Glomerular endothelial cell (primary cell): ENCODE results near the gene HSDL2. TPM values are rescaled to one million over a fixed set of nuclear protein-coding genes. Genes with fewer than 3 reads are reported as not detected.
"Not testable (repeated sequence)": the region's sequence is repeated elsewhere in the genome, so short reads cannot be mapped to it uniquely, and the experiment has no call there.

Experiments
- DNase-seq: peaks from one replicate; pipeline ENCODE4 v3.0.0-alpha.2; 2011; ENCODE audit warnings: low read depth, low spot score; ENCODE audit errors: extremely low read depth
- total RNA-seq: library from RNA; depleted of rRNA; stranded (reverse); fragments of >200 nt; gene quantifications from 2 replicates; pipeline ENCODE4 v1.2.3, GENCODE V29; 2015

The HSDL2 gene
- total RNA-seq, 1 donor from 2014 or later, result 21.3 TPM

DNA sequence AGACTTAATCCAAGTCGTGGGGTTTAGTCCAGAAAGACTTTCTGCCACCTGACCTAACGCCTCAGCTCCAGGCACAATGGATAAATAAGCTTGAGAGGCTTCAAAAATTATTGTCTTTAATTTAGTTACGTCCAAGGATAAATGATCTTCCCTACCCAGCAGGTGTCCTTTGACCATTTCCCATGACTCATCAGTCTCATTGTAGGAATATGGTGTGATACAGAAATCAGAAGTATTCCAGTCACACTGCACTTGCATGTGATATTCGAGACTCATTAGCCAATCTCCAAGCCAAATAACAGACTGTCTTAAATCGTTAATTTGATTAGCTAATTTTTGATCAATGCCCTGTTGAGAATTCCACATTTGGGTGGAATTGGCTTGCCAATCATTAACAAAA, 13.2 kb downstream of the HSDL2 start:
- not testable (repeated sequence) for DNase-seq

DNA sequence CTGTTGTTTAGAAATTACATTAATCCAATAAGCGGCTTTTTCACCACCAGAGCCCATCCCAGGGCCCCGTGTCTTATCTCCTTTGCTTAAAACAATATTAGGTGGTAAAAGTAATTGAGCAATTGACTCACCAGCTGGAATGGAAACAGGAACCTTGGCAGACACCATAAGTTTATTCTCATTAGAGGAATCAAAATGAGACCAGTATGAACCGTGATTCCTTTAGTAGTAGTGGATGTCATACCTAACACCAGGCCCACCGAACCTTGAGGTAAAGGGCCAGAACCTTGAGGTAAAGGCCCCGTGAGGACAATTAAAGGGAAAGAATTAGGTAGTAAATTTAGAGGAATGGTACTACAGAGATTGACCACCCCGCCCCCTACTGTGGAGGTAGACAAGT, 16.5 kb downstream of the HSDL2 start:
- DNase-seq, result no peak

DNA sequence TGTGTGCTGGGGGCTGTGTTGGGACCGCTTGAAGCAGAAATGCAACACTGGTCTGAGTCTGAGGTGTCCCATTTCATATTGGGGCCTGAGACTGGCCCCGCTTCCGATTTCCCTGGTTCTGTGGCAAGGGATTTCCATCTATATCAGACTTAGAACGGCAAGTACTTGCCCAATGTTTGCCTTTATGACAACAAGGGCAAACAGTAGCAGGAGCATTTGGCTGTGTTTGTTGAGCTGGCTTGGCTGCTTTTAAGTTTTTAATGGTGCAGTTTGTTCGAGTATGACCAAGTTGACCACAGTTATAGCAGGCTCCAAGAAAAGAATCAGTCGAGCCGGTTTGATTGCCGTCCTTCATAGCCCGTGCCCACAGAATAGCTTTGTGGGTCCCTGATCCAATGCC, 17.0 kb downstream of the HSDL2 start:
- no peak for DNase-seq

DNA sequence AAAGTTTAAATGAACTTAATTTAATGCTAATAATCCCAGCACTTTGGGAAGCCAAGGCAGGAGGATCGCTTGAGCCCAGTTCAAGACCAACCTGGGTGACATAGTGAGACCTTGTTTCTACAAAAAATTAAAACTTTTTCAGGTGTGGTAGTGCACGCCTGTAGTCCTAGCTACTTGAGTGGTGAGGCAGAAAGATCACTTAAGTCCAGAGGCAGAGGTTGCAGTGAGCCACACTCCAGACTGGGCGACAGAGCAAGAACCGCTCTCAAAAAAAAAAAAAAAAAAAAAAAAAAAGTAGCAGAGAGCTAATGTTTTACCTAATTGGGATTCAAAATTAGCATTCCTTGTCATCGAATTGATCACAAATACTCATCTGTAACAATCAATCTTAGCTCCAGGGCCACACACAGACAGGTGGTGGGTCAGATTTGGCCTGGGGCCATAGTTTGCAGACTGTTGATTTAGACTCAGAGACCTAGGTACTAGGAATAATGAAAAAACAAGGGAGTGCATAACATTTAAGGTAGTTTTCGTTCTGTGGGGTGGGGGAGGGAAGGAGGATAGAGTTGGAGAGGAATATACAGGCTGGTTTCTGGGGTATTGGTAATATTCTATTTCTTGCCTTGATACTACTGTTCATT, 21.4 kb downstream of the HSDL2 start:
- no peak for DNase-seq

DNA sequence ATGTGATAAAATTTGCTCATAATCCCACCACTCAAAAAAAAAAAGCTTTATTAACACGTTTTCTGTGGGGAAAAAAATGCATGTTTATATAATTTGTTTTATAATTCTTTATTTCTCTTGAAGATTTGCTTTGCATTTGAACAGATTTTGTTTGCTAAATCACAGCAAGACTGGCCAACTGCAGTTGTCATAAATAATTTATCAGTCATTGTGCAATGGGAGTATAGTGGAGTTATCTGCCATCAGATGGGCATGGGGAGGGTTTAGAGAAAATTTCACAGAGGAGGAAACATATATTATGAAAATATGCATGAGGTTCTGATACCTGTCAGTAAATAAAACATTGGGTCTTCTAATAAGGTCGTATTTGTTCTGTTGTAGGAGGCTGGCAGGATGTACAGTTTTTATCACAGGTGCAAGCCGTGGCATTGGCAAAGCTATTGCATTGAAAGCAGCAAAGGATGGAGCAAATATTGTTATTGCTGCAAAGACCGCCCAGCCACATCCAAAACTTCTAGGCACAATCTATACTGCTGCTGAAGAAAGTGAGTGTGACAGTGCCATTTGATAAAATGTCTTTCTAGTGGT, 23.8 kb downstream of the HSDL2 start:
- DNase-seq, result no peak

DNA sequence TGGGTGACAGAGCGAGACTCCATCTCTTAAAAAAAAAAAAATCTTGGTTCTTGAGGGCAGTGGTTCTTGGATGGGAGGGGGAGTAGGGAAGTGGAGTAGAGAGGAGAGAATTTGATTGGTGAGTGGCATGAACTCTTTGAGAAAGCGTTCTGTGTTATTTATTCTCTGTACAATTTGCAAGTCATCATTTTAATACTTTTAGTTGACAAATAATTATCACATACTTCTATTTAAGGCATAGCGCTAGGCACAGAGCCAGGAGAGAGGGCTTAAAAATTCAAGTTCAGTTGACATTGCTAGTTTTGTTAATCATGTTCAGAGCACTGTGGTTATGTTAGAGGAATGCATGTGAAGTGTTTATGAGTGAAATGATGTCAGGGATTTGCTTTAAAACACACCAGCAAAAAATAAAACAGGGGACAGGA, 24.6 kb downstream of the HSDL2 start:
- DNase-seq, result no peak

DNA sequence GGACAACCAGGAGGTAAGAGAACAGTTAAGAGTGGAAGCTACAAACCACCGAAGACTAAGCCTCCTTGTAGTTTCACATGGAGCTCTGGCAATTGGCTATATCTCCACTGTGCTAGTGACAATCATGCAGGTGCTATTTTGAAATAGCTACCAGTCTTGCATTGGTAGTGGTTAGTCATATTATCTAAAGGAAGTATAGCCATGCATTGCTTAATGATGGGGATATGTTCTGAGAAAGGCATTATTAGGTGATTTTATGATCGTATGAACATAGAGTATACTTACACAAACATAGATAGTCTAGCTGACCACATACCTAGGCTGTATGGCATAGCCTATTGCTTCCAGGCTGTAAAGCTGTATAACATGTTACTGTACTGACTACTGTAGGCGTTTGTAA, 28.4 kb downstream of the HSDL2 start:
- no peak for DNase-seq

DNA sequence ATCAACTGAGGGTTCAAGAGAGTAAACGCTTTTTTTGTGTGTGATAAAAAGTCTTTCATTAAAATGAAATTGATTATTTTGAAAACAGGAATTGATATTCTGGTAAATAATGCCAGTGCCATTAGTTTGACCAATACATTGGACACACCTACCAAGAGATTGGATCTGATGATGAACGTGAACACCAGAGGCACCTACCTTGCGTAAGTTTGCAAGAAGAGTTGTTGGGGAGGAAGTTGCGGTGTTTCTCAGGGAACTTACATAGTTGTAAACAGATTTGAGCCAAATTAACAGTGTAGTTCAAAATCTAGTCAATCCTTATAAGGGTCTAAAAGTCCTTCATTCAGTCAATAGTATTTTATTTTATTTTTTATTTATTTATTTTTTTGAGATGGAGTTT, 28.9 kb downstream of the HSDL2 start:
- no peak for DNase-seq

DNA sequence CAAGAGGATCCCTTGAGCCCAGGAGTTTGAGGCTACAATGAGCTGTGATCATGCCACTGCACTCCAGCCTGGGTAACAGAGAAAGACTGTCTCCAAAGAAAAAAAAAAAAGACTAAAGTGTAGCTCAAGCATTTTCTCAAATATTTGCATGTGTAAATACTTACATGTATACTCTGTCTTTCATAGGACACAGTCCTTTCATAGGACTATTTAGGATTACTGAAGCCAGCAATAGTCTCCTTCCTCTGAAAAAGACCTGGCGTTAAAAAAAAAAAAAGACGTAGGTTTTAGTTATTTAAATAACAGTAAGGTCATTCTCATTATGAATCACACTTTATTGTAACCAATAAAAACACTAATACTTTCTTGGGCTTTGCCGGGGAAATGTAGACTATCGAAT, 29.9 kb downstream of the HSDL2 start:
- no peak for DNase-seq

DNA sequence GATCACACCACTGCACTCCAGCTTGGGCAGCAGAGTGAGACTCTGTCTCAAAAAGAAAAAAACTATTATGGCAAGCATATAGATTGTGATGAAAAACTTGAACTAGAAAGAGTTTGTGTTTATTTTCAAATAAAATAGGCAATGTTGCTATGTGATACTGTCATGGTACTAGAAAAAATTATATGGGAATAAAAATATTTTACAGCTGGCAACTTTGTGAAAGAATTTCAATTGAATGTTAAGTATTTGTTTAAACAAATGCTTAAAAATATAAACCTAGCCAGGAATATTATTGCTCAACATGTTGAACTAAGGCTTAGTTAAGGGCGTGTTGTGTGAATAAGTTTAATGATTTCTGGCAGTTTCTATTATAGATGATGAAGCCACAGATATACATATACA, 31.7 kb downstream of the HSDL2 start:
- no peak for DNase-seq

DNA sequence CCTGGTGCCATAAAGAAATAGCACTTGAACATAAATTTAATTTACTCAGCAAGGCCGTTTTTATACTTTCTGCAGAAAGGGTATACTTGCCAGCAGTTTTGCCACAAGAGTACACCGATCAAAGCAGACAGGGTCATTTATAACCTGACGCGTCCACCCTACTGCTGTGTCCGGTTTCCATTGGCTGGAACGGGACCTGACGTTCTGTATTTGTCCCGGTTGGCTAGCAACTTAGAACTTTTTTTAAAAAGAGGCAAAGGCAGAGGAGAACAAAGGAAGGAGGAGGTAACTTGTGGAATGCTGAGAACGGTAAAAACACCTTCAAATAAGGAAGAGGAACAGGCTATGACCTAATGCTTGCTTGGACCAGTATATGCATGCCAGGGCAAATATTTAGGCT, 33.8 kb downstream of the HSDL2 start:
- not testable (repeated sequence) for DNase-seq

DNA sequence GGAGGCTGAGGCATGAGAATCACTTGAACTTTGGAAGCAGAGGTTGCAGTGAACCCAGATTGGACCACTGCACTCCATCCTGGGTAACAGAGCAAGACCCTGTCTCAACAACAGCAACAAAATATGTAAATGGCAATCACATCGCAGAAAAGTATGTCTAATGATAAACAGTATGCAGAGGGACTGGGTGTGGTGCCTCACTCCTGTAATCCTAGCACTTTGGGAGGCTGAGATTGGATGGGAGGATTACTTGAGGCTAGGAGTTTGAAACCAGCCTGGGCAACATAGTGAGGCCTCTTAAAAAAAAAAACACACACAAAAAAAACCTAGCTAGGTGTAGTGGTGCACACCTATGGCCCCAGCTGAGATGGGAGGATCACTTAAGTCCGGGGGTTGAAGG, 40.3 kb downstream of the HSDL2 start:
- DNase-seq, result no peak

DNA sequence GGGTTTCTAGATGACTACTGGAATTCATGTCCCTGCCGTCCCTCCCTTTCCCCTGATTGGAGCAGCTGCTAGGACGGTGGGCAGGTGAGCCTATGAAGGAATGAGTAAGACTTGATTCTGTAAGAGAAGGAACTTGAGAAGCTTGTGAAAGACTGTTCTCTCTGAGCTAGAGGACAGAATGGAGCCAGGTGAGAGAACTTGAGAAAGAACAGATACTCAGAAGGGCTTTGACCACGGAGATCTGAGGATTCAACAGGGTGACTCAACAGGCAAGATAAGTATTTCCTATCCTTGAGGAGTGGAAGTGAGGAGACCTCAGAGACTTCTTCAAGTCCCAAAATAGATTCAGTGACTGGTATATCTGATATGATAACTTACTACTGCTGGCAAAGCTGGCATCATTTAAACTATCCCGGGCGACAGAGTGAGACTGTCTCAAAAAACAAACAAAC, 41.9 kb downstream of the HSDL2 start:
- DNase-seq, result no peak

DNA sequence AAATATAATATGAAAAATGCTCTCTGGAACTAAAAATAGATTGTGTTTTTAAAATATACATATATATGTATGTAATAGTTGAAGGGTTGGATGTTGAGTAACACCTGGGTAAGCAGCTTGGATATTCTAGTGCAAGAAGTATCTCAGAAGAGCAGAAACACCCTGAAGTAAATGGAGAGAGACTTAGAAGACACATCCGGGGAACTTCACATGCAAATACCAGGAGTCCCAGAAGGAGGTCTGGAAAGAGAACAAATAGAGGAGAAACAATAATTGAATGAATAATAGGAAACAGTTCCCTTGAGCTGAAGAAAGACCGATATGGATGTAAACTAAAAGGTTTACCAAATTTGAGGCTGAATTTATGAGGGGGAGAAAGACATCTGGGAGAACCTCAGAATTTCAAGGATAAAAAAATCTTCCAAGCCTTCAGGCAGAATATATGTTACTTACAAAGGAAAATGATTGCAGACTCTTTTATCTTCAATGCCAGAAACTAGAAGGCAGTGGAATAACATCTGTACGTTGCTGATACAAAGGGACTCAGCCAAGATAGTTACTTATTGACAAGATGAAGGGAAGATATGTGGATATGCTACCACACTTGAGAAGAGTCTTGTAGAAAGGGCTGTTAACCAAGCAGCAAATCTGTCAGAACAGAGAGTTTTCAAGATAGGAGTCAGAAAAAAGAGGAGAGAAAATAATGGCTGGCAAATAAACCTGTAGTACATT, 42.7 kb downstream of the HSDL2 start:
- DNase-seq, result no peak

DNA sequence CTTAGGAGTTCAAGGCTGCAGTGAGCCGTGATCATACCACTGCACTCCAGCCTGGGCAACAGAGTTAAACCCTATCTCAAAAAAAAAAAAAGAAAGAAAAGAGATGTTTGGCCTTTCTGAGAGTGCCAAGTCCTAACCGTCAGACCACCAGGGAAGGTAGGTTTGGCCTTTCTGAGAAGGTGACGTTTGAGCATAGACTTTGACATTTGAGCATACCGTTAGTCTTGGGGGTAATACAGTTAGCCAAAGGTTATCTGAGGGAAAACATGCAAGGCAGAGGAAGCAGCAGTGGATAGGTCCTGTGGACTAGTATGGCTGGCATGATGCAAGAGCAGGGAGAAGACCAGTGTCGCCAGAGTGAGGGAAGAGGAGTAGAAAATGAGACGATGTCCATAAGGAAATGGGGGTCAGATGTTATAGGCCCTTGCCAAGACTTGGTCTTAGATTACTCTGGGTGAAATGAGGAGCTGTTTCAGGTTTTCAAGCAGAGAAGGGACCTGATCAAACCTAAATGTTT, 50.2 kb downstream of the HSDL2 start:
- no peak for DNase-seq

DNA sequence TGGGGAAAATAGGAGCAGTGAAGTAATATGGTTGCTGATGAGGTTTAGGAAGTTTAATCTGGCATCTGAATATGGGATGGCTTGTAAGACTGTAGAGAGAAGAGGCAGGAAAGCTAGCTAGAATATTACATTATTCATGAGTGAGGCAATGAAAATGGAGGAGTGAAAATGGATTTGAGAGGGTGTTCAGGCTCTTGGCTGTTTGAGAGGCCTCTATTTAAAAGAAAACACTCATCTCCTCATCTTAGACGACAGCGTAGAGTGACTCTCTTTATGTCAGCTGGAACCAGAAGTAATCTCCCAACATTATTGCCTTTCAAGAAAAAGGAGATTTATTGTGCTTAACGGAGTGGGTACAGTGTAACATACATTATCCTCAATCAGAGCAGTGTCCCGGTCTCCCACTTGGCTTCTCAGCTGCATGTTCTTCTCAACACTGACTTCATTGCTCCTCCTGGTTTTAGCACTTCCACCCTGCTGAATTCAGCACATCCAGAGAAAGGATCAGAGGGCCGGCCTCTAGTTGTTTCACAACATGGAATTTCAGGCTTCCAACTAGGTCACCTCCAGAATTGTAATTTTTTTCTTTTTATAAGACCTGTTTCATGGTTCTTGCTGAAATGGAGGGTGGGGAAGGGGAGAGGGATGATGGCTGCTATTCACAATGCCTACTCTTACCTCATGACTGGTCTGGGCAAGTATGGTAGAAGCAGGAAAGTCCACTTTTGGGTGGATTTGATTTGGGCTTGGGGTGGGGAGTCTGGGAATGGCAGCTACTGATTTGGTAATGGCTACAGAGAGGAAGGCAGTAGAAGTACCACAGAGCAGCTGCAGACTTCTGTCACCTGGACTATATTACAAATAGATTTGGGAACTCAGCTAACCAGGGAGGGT, 53.8 kb downstream of the HSDL2 start:
- no peak for DNase-seq

DNA sequence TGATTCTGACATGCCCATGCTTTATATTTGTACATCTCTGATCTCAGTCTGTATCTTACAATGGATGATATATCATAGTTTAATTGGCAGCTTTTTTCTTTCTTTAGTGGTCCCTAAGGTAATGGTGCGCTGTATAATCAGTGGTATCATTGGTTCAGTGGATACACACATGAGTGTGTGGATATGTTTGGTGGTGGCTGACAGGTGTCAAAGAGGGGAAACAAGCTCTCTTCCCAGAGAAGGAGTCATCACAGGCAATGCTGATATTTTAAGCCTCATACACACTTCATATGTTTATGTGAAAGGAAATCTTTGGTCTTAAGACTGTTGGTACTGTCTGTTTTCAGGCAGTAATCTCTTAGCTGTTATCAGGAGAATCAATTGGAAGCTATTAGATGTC, 54.6 kb downstream of the HSDL2 start:
- no peak for DNase-seq

DNA sequence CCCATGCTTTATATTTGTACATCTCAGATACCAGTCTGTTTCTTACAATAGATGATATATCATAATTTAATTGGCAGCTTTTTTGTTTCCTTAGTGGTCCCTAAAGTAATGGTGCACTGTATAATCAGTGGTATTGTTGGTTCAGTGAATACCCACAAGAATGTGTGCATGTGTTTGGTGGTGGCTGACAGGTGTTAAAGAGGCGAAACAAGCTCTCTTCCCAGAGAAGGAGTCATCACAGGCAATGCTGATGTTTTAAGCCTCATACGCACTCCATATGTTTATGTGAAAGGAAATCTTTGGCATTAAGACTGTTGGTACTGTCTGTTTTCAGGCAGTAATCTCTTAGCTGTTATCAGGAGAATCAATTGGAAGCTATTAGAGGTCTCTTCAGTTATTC, 57.5 kb downstream of the HSDL2 start:
- no peak for DNase-seq

DNA sequence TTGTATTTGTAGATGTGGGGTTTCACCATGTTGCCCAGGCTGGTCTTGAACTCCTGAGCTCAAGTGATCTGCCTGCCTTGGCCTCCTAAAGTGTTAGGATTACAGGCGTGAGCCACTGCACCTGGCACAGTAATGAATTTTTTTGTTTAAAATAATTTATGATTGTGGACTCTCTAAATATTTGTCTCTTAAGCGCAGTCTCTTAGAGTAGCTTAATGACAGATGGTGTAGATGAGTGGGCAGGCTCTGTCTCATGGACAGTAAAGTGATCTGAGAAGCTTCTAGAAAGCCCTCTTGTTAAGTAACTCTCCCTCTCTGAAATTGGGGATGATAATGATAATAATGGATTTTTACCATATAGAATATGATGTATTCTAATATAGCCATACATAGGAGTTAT, 59.3 kb downstream of the HSDL2 start:
- DNase-seq, result no peak

DNA sequence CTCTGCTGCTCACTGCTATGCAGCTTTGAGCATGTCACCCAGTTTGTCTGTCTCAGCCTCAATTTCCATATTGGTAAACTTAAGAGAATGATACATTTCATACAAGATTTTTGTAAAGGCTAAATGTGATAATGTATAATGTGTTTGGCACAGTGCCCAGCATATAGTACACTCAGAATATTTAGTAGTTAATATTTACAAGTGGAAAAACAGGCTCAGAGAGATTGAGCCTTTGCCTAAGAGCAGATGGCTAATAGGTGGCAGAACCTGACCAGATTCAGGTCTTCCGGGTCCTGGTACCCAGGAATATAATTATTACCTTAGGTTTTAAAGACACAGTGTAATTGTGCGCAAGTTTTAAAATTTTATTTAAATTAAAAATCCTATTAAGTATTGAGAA, 59.9 kb downstream of the HSDL2 start:
- no peak for DNase-seq

DNA sequence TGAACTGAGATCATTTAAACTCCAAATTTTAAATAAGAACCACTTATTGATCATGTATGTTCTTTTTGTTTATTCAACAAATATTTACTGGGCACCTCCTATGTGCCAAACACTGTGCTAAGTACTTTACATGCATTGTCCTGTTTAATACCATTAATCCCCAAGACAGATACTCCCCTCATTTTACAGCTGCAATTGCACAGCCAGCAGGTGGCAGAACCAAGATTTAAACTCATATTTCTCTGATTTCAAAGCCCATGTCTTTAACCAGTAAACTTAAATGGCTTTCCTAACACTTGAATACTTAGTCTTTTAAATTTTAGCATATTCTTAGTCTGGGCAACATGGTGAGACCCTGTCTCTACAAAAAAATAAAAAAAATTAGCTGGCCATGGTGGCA, 63.3 kb downstream of the HSDL2 start:
- no peak for DNase-seq
